HCT116 (cell line): ENCODE data around the gene ITGA2B. TPM values are rescaled to one million over a fixed set of nuclear protein-coding genes. Genes with fewer than 3 reads are reported as not detected.

Experiments
- ATAC-seq: fragments of 200-7000 bp; cut with Tn5 transposase; 2 replicates; pipeline ENCODE4 v1.9.1; 2020; ENCODE audit warnings: mild to moderate bottlenecking, moderate library complexity
- BruUV-seq: library from RNA; stranded (reverse); fragments of 400-500 nt; replicated peaks from 2 replicates; lab custom pipeline; 2021; lab: Mats Ljungman, UMichigan
- CTCF ChIA-PET: fragments of 300-600 bp; sonication (Branson Sonifier 250); formaldehyde crosslinking; loops from one replicate; lab custom pipeline; 2021; ENCODE audit warnings: antibody characterized with exemption; lab: Charles Lee
- POLR2A ChIA-PET: fragments of 300-600, 350-600 bp; sonication (Branson Sonifier 250); formaldehyde crosslinking; loops from one replicate; lab custom pipeline; 2021; ENCODE audit warnings: antibody characterized with exemption; lab: Charles Lee
- RAD21 ChIA-PET, 2 experiments: fragments of 300-600 bp; sonication (Branson Sonifier 250); formaldehyde crosslinking; loops; one replicate each; lab custom pipeline; 2023; ENCODE audit warnings: low total read pairs in 2 of 2; ENCODE audit not compliant: uncharacterized antibody in 2 of 2, unreplicated experiment in 2 of 2, low non-redundant PET in 1 of 2; lab: Charles Lee
- DNase-seq: peaks from one replicate; pipeline ENCODE4 v3.0.0-alpha.2; 2010; ENCODE audit warnings: low read depth, low spot score
- H2AFZ ChIP-seq: fragments of 200-600 bp; shearing (Covaris generic), sonication (generic); 2 replicates; pipeline ENCODE4 v1.6.1; 2017; ENCODE audit warnings: low read depth, mixed run types, mixed read lengths, antibody characterized with exemption, low read length; ENCODE audit not compliant: poor library complexity, severe bottlenecking
- H3K27ac ChIP-seq: 2 replicates; pipeline ENCODE4 v1.5.1; 2012; ENCODE audit warnings: low read depth, low read length
- H3K27me3 ChIP-seq: fragments of 200-600 bp; sonication (generic); 2 replicates; pipeline ENCODE4 v1.6.1; 2016; ENCODE audit warnings: mixed run types, low read length, mixed read lengths; ENCODE audit not compliant: insufficient read depth
- H3K36me3 ChIP-seq, 2 experiments: fragments of 200-500 bp in 1 of 2; fragments of 200-600 bp in 1 of 2; sonication (Bioruptor generic) in 1 of 2; sonication (generic) in 1 of 2; 2 replicates each; pipeline versions ENCODE4 v1.5.1 to v1.6.1; 2014 to 2016; ENCODE audit warnings: low read length in 2 of 2, inconsistent platforms in 1 of 2, mixed read lengths in 1 of 2, mixed run types in 1 of 2; ENCODE audit not compliant: insufficient read depth in 2 of 2, control insufficient read depth in 1 of 2
- H3K4me1 ChIP-seq, 2 experiments: fragments of 200-600 bp in 1 of 2; sonication (generic) in 1 of 2; 2 replicates each; pipeline versions ENCODE4 v1.5.1 to v1.6.1; 2012 to 2017; ENCODE audit warnings: low read length in 2 of 2, inconsistent platforms in 1 of 2, mild to moderate bottlenecking in 1 of 2, mixed read lengths in 1 of 2, mixed run types in 1 of 2, moderate library complexity in 1 of 2; ENCODE audit not compliant: insufficient read depth in 2 of 2, control insufficient read depth in 1 of 2
- H3K4me2 ChIP-seq: fragments of 200-600 bp; sonication (generic); 2 replicates; pipeline ENCODE4 v1.6.1; 2017; ENCODE audit warnings: mixed run types, low read length, mixed read lengths
- H3K4me3 ChIP-seq, 2 experiments: fragments of 200-600 bp in 1 of 2; sonication (generic) in 1 of 2; replicated peaks in 1 of 2; 2 replicates each; pipeline ENCODE4 v1.5.1; 2011 to 2016; ENCODE audit warnings: low read length in 2 of 2, control low read depth in 1 of 2, low read depth in 1 of 2, mild to moderate bottlenecking in 1 of 2, mixed read lengths in 1 of 2, mixed run types in 1 of 2
- H3K79me2 ChIP-seq: fragments of 200-600 bp; sonication (generic); 2 replicates; pipeline ENCODE4 v1.6.1; 2017; ENCODE audit warnings: mild to moderate bottlenecking, mixed run types, low read length, moderate library complexity, mixed read lengths; ENCODE audit not compliant: insufficient read depth
- H3K9ac ChIP-seq: fragments of 200-600 bp; sonication (generic); 2 replicates; pipeline ENCODE4 v1.6.1; 2016; ENCODE audit warnings: low read length, mixed read lengths
- H3K9me2 ChIP-seq: fragments of 200-600 bp; sonication (generic), shearing (Covaris generic); 2 replicates; pipeline ENCODE4 v1.6.1; 2017; ENCODE audit warnings: mixed run types, mild to moderate bottlenecking, moderate library complexity; ENCODE audit not compliant: insufficient read depth
- H3K9me3 ChIP-seq, 2 experiments: fragments of 200-500 bp in 1 of 2; fragments of 200-600 bp in 1 of 2; sonication (Bioruptor generic) in 1 of 2; sonication (generic) in 1 of 2; 2 replicates each; pipeline ENCODE4 v1.6.1; 2014 to 2017; ENCODE audit warnings: low read length in 2 of 2, mixed read lengths in 2 of 2, inconsistent platforms in 1 of 2, low read depth in 1 of 2, mild to moderate bottlenecking in 1 of 2, mixed run types in 1 of 2, moderate library complexity in 1 of 2; ENCODE audit not compliant: control insufficient read depth in 1 of 2, insufficient read depth in 1 of 2
- H4K20me1 ChIP-seq: fragments of 200-600 bp; sonication (generic), shearing (Covaris generic); 2 replicates; pipeline ENCODE4 v1.6.1; 2017; ENCODE audit warnings: mixed run types, mild to moderate bottlenecking, moderate library complexity; ENCODE audit not compliant: insufficient read depth
- ELF1 ChIP-seq: IDR thresholded peaks from 2 replicates; pipeline ENCODE4 v1.6.1; 2012; ENCODE audit warnings: low read depth, borderline replicate concordance
- EZH2phosphoT487 ChIP-seq: fragments of 200-600 bp; IDR thresholded peaks from 2 replicates; pipeline ENCODE4 v1.6.1; 2018; ENCODE audit warnings: antibody characterized with exemption, borderline replicate concordance
- POLR2A ChIP-seq: IDR thresholded peaks from 2 replicates; pipeline ENCODE4 v1.7.0; 2011; ENCODE audit warnings: borderline replicate concordance; ENCODE audit not compliant: insufficient read depth, insufficient read length; ENCODE audit errors: extremely low read depth
- RAD21 ChIP-seq: IDR thresholded peaks from 2 replicates; pipeline ENCODE4 v1.6.1; 2012; ENCODE audit warnings: low read depth, mild to moderate bottlenecking
- REST ChIP-seq: IDR thresholded peaks from 2 replicates; pipeline ENCODE4 v1.6.1; 2012; ENCODE audit warnings: low read depth
- SIN3A ChIP-seq: IDR thresholded peaks from 2 replicates; pipeline ENCODE4 v1.6.1; 2012; ENCODE audit warnings: low read depth
- SP1 ChIP-seq: IDR thresholded peaks from 2 replicates; pipeline ENCODE4 v1.6.1; 2012; ENCODE audit warnings: low read depth
- ZFX ChIP-seq: fragments of 450-650 bp; IDR thresholded peaks from 2 replicates; pipeline ENCODE4 v1.6.1; 2017
- ZNF274 ChIP-seq: fragments of 200-500 bp; sonication (Bioruptor generic); IDR thresholded peaks from 2 replicates; pipeline ENCODE4 v1.6.1; 2014; ENCODE audit warnings: mild to moderate bottlenecking, low read depth, low read length, inconsistent platforms
- intact Hi-C: fragments of 100-400 bp; cut with micrococcal nuclease; formaldehyde crosslinking; loops from 2 replicates; pipeline ENCODE4 v1.10.0; 2022
- total RNA-seq: library from RNA; stranded (reverse); gene quantifications from one replicate; pipeline ENCODE4 v1.2.1, GENCODE V29; 2021; ENCODE audit not compliant: unreplicated experiment

Gene ITGA2B
- total RNA-seq, 1 experiment from 2014 or later, result 7.6 TPM

GRCh38 chr17:44396946-44397345 is 7.5 kb upstream of the ITGA2B start:
- Histone ChIP-seq H3K9ac (no peak overlapping the region), H2AFZ (no peak overlapping the region), H3K27ac (no peak overlapping the region), H4K20me1 (no peaks in the 10 kb centered on the region), H3K4me3 (no peak overlapping the region), H3K36me3 (peaks cover 15 to 21% of the 10 kb centered on the region in 2 experiments; a peak in 3 of 4 replicates), H3K27me3 (no peaks in the 10 kb centered on the region), H3K9me3 (no peaks in the 10 kb centered on the region), H3K4me2 (no peak overlapping the region), H3K79me2 (no peaks in the 10 kb centered on the region), H3K4me1 (no peaks in the 10 kb centered on the region), H3K9me2 (no peaks in the 10 kb centered on the region)
- no TSS peak for BruUV-seq
- ATAC-seq (no peak), DNase-seq (no peak)
- TF ChIP-seq POLR2A (no peak), RAD21 (no peak), SP1 (no peak), ZNF274 (no peak), ELF1 (no peak), SIN3A (no peak), ZFX (no peak), REST (no peak), EZH2phosphoT487 (no peak)
- ChIA-PET CTCF (interaction anchor here (1.3 kb wide), 1 partner anchor 126 kb away, joined by 8 read pairs; no protein-coding TSS in a partner anchor), RAD21 (no interaction called here), POLR2A (no interaction called here)
- intact Hi-C loops, result no loop called here
